Epithelial cell of esophagus (primary cell): Measurements from ENCODE around the gene SH3RF1.

Experiments
- DNase-seq: peaks from one replicate; pipeline ENCODE4 v3.0.0; 2010; ENCODE audit warnings: low read depth
- H3K4me3 ChIP-seq: 2 replicates; pipeline ENCODE4 v1.5.1; 2011; ENCODE audit warnings: mild to moderate bottlenecking, low read length, control low read depth
- TF ChIP-seq, protein P1 (sequence below): IDR thresholded peaks from 2 replicates; pipeline ENCODE4 v1.5.1; 2011; ENCODE audit warnings: low read depth, mild to moderate bottlenecking, low read length, control low read depth, inconsistent platforms; ENCODE audit not compliant: insufficient read depth; ENCODE audit errors: missing control alignments

Gene SH3RF1

DNA sequence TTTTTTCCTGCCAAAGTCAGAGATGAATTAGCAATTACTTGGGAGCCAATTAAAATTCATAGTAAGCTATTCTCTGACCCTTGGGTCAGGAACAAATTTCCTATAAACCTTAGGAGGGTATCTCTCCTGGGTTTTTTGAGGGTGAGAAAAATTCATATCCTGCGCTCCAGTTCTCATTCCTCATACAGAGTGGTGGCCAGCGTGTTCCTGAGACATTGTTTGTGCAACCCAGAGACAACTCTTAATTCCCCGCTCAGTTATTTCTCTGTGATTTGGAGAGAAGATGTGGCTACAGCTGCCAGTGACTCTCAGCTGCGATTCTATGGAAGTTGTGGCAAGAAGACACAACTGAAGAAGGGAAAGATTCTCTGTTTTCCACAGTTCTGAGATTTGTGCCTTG, 222.8 kb downstream of the SH3RF1 start:
- no peak overlapping the region for H3K4me3 ChIP-seq
- TF ChIP-seq, protein P1, sequence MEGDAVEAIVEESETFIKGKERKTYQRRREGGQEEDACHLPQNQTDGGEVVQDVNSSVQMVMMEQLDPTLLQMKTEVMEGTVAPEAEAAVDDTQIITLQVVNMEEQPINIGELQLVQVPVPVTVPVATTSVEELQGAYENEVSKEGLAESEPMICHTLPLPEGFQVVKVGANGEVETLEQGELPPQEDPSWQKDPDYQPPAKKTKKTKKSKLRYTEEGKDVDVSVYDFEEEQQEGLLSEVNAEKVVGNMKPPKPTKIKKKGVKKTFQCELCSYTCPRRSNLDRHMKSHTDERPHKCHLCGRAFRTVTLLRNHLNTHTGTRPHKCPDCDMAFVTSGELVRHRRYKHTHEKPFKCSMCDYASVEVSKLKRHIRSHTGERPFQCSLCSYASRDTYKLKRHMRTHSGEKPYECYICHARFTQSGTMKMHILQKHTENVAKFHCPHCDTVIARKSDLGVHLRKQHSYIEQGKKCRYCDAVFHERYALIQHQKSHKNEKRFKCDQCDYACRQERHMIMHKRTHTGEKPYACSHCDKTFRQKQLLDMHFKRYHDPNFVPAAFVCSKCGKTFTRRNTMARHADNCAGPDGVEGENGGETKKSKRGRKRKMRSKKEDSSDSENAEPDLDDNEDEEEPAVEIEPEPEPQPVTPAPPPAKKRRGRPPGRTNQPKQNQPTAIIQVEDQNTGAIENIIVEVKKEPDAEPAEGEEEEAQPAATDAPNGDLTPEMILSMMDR: no peak
- DNase-seq: no peak

- DNase-seq: no peak
- H3K4me3 ChIP-seq: no peak overlapping the region
- TF ChIP-seq, protein P1: peak; percentile 14
These were observed 224.7 kb downstream of the SH3RF1 start for GRCh38 chr4:169045862-169046584.

DNA sequence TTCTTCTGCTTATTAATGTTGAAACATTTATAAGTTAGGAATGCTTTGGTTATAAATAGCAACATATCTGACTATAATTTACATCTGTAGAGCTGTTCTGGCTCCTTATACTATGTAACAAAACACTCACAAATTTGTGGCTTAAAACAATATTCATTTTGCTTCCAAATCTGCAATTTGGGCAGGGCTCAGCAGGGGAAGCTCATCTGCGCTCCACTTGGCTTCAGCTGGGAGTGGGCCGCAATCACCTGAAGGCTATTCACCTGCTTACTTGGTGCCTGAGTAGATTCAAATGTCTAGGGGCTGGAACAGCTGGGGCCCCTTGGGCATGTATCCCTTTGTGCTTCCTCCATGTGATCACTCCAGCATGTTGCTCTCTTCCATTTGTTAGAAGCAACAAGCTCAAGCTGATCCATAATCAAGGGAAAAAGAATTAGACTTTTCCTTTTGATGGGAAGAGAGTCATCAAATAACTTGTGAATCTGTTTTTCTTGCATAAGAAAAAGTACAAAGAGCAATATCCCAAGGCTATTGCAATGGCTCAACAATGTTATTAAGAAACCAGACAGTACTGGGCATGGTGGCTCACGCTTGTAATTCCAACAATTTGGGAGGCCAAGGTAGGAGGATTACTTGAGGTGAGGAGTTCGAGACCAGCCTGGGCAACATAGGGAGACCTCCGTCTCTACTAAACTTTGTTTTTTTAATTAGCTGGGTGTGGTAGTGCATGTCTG, 225.9 kb downstream of the SH3RF1 start:
- TF ChIP-seq, protein P1: no peak
- no peak overlapping the region for H3K4me3 ChIP-seq
- no peak for DNase-seq
